Stimulated activated CD4-positive, alpha-beta T cell treated with anti-CD3 and anti-CD28 coated beads, Interleukin-1b, Interleukin-23, amount 100 ng/mL, for 1 hour (primary cell): Measurements from ENCODE around the gene ZNF888.
"Not testable (repeated sequence)": the region's sequence is repeated elsewhere in the genome, so short reads cannot be mapped to it uniquely, and the experiment has no call there.

Experiments
- DNase-seq, 2 donors: peaks; one replicate each; pipeline ENCODE4 v3.0.0-alpha.2; 2020; ENCODE audit warnings: low read depth in 2 of 2

ZNF888 gene

GRCh38 chr19:52941941-52942385 lies 18.7 kb upstream of the ZNF888 start:
- DNase-seq, result no peak

GRCh38 chr19:52941523-52941922 lies 18.3 kb upstream of the ZNF888 start:
- DNase-seq, result not testable (repeated sequence)

- not testable (repeated sequence) for DNase-seq
These were observed 17.7 kb upstream of the ZNF888 start for GRCh38 chr19:52940905-52941304.

- no peak for DNase-seq
These were observed 15.5 kb upstream of the ZNF888 start for GRCh38 chr19:52938761-52939160.

GRCh38 chr19:52936954-52937325 lies 13.7 kb upstream of the ZNF888 start:
- DNase-seq, result no peak

- no peak for DNase-seq
These were observed 13.1 kb upstream of the ZNF888 start for GRCh38 chr19:52936151-52936953.

- no peak for DNase-seq
These were observed 12.2 kb upstream of the ZNF888 start for GRCh38 chr19:52935434-52935833.

- DNase-seq, result not testable (repeated sequence)
These were observed 1.4 kb upstream of the ZNF888 start for GRCh38 chr19:52924641-52925040.

GRCh38 chr19:52923778-52924593 lies 758 bp upstream of the ZNF888 start:
- no peak for DNase-seq

GRCh38 chr19:52917531-52917930 lies 5.7 kb downstream of the ZNF888 start:
- DNase-seq, result no peak

- DNase-seq, result no peak
These were observed 12.6 kb downstream of the ZNF888 start for GRCh38 chr19:52910648-52911047.

- DNase-seq, result not testable (repeated sequence)
These were observed 19.0 kb downstream of the ZNF888 start for GRCh38 chr19:52904052-52904780.

GRCh38 chr19:52901842-52902241 lies 21.4 kb downstream of the ZNF888 start:
- no peak for DNase-seq

- not testable (repeated sequence) for DNase-seq
These were observed 24.6 kb downstream of the ZNF888 start for GRCh38 chr19:52898596-52898995.

- no peak for DNase-seq
These were observed 25.1 kb downstream of the ZNF888 start for GRCh38 chr19:52898101-52898500.

- DNase-seq, result peak; percentile 72 to 77
These were observed 25.9 kb downstream of the ZNF888 start, which contains the start of gene ZNF320 for GRCh38 chr19:52897138-52897935. Gene ZNF320 (minus strand): TSS chr19:52897635. CDS start chr19:52890255, 7,380 bp downstream.

GRCh38 chr19:52896431-52897137 lies 26.6 kb downstream of the ZNF888 start:
- no peak for DNase-seq

GRCh38 chr19:52891336-52891735 lies 31.9 kb downstream of the ZNF888 start:
- no peak for DNase-seq

GRCh38 chr19:52889931-52890330 lies 33.3 kb downstream of the ZNF888 start:
- DNase-seq, result no peak

GRCh38 chr19:52889076-52889475 lies 34.2 kb downstream of the ZNF888 start:
- no peak for DNase-seq
